ENCODE measurements around the gene AUH. TPM values are rescaled to one million over a fixed set of nuclear protein-coding genes. Genes with fewer than 3 reads are reported as not detected.

The AUH gene, protein sequence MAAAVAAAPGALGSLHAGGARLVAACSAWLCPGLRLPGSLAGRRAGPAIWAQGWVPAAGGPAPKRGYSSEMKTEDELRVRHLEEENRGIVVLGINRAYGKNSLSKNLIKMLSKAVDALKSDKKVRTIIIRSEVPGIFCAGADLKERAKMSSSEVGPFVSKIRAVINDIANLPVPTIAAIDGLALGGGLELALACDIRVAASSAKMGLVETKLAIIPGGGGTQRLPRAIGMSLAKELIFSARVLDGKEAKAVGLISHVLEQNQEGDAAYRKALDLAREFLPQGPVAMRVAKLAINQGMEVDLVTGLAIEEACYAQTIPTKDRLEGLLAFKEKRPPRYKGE
- total RNA-seq = 15.3 and 16.6 TPM in 2 replicates

GRCh38 chr9:91361291-91362050 lies at the start of gene AUH:
TSS of gene AUH (minus strand) at chr9:91361918. CDS start at chr9:91361889, 29 bp downstream.

Other genes starting within 250 kb of the AUH start
- 16.2 and 25.2 TPM in 2 replicates for gene NFIL3, start 61.9 kb upstream of the AUH start, total RNA-seq